Measurements from ENCODE around the gene CDC25A. TPM values are rescaled to one million over a fixed set of nuclear protein-coding genes. Genes with fewer than 3 reads are reported as not detected.

Gene CDC25A
- total RNA-seq, 5 donors from 2014 or later (not counting 1 experiment from before 2014, with no cell fraction given) = 0.28 to 1.1 (median 0.44) TPM

GRCh38 chr3:48129921-48130320, 58.3 kb downstream of the CDC25A start:
- no peak overlapping the region for H3K27ac Mint-ChIP-seq
- WGBS (ENCODE audit: insufficient coverage) = no CpG with 5 or more reads among the region's 2 CpGs
- DNase-seq = no peak
- ChIA-PET POLR2A (no interaction called here), CTCF (interaction anchor here in 1 of 2 donors (0.6 kb wide), 1 partner anchor 20 kb away, joined by 3 read pairs; no protein-coding TSS in a partner anchor)
- H3K36me3 Mint-ChIP-seq = no peaks in the 10 kb centered on the region
- no peak overlapping the region for H3K4me3 Mint-ChIP-seq
- Histone ChIP-seq H3K36me3 (ENCODE audit: control insufficient read depth in 2 of 2, extremely low read depth in 1 of 2, insufficient read depth in 1 of 2, low read length in 1 of 2) (no peaks in the 10 kb centered on the region), H3K27me3 (replicated peaks in 1 of 2; ENCODE audit: control insufficient read depth in 2 of 2, extremely low read depth in 1 of 2, insufficient read depth in 2 of 2, low read length in 1 of 2) (no peaks in the 10 kb centered on the region), H3K27ac (ENCODE audit: low read length) (no peak overlapping the region), H3K4me3 (ENCODE audit: control insufficient read depth in 1 of 2, extremely low read depth in 1 of 2, low read length in 1 of 2) (no peak overlapping the region), H3K9me3 (no peaks in the 10 kb centered on the region), H3K4me1 (ENCODE audit: control insufficient read depth in 1 of 2, extremely low read depth in 1 of 2, insufficient read depth in 2 of 2, low read length in 2 of 2) (no peaks in the 10 kb centered on the region)
- H3K27me3 Mint-ChIP-seq = no peaks in the 10 kb centered on the region
- no peaks in the 10 kb centered on the region for H3K4me1 Mint-ChIP-seq
- ATAC-seq (replicated peaks in 1 of 4) = no peak
- no peaks in the 10 kb centered on the region for H3K9me3 Mint-ChIP-seq

GRCh38 chr3:48128774-48129173, 59.4 kb downstream of the CDC25A start:
- H3K36me3 ChIP-seq (ENCODE audit: control insufficient read depth in 2 of 2, extremely low read depth in 1 of 2, insufficient read depth in 1 of 2, low read length in 1 of 2) = no peaks in the 10 kb centered on the region
- no CpG with 5 or more reads among the region's 1 CpG for WGBS (ENCODE audit: insufficient coverage)
- Mint-ChIP-seq H3K4me3 (no peak overlapping the region), H3K9me3 (no peaks in the 10 kb centered on the region), H3K27ac (no peak overlapping the region), H3K27me3 (no peaks in the 10 kb centered on the region), H3K4me1 (no peaks in the 10 kb centered on the region), H3K36me3 (no peaks in the 10 kb centered on the region)
- H3K4me3 ChIP-seq (ENCODE audit: control insufficient read depth in 1 of 2, extremely low read depth in 1 of 2, low read length in 1 of 2) = no peak overlapping the region
- ATAC-seq (replicated peaks in 1 of 4) (no peak), DNase-seq (no peak)
- ChIA-PET POLR2A (no interaction called here), CTCF (no interaction called here)
- no peaks in the 10 kb centered on the region for H3K4me1 ChIP-seq (ENCODE audit: control insufficient read depth in 1 of 2, extremely low read depth in 1 of 2, insufficient read depth in 2 of 2, low read length in 2 of 2)
- no peaks in the 10 kb centered on the region for H3K9me3 ChIP-seq
- H3K27me3 ChIP-seq (replicated peaks in 1 of 2; ENCODE audit: control insufficient read depth in 2 of 2, extremely low read depth in 1 of 2, insufficient read depth in 2 of 2, low read length in 1 of 2) = no peaks in the 10 kb centered on the region
- H3K27ac ChIP-seq (ENCODE audit: low read length) = no peak overlapping the region

GRCh38 chr3:48125886-48126622, 62.2 kb downstream of the CDC25A start:
- DNase-seq = no peak
- ChIA-PET CTCF (no interaction called here), POLR2A (no interaction called here)
- no peaks in the 10 kb centered on the region for H3K9me3 ChIP-seq
- 94% methylated on average over 5 of the region's 9 CpGs for WGBS (ENCODE audit: insufficient coverage)
- H3K27me3 ChIP-seq (replicated peaks in 1 of 2; ENCODE audit: control insufficient read depth in 2 of 2, extremely low read depth in 1 of 2, insufficient read depth in 2 of 2, low read length in 1 of 2) = no peaks in the 10 kb centered on the region
- no peaks in the 10 kb centered on the region for H3K4me1 ChIP-seq (ENCODE audit: control insufficient read depth in 1 of 2, extremely low read depth in 1 of 2, insufficient read depth in 2 of 2, low read length in 2 of 2)
- Mint-ChIP-seq H3K27ac (no peak overlapping the region), H3K4me1 (no peaks in the 10 kb centered on the region), H3K9me3 (no peaks in the 10 kb centered on the region), H3K4me3 (no peak overlapping the region), H3K36me3 (no peaks in the 10 kb centered on the region), H3K27me3 (no peaks in the 10 kb centered on the region)
- H3K27ac ChIP-seq (ENCODE audit: low read length) = no peak overlapping the region
- no peaks in the 10 kb centered on the region for H3K36me3 ChIP-seq (ENCODE audit: control insufficient read depth in 2 of 2, extremely low read depth in 1 of 2, insufficient read depth in 1 of 2, low read length in 1 of 2)
- ATAC-seq (replicated peaks in 1 of 4) = no peak
- H3K4me3 ChIP-seq (ENCODE audit: control insufficient read depth in 1 of 2, extremely low read depth in 1 of 2, low read length in 1 of 2) = no peak overlapping the region

GRCh38 chr3:48125013-48125705, 63.1 kb downstream of the CDC25A start:
- no peak for DNase-seq
- Mint-ChIP-seq H3K36me3 (no peaks in the 10 kb centered on the region), H3K27ac (no peak overlapping the region), H3K4me3 (no peak overlapping the region), H3K27me3 (no peaks in the 10 kb centered on the region), H3K9me3 (no peaks in the 10 kb centered on the region), H3K4me1 (no peaks in the 10 kb centered on the region)
- Histone ChIP-seq H3K4me3 (ENCODE audit: control insufficient read depth in 1 of 2, extremely low read depth in 1 of 2, low read length in 1 of 2) (no peak overlapping the region), H3K9me3 (no peaks in the 10 kb centered on the region), H3K4me1 (ENCODE audit: control insufficient read depth in 1 of 2, extremely low read depth in 1 of 2, insufficient read depth in 2 of 2, low read length in 2 of 2) (no peaks in the 10 kb centered on the region), H3K36me3 (ENCODE audit: control insufficient read depth in 2 of 2, extremely low read depth in 1 of 2, insufficient read depth in 1 of 2, low read length in 1 of 2) (no peaks in the 10 kb centered on the region), H3K27ac (ENCODE audit: low read length) (no peak overlapping the region), H3K27me3 (replicated peaks in 1 of 2; ENCODE audit: control insufficient read depth in 2 of 2, extremely low read depth in 1 of 2, insufficient read depth in 2 of 2, low read length in 1 of 2) (no peaks in the 10 kb centered on the region)
- WGBS (ENCODE audit: insufficient coverage) = 94% methylated on average over 3 of the region's 8 CpGs
- CTCF ChIA-PET = no interaction called here
- no peak for ATAC-seq (replicated peaks in 1 of 4)
- POLR2A ChIA-PET = no interaction called here

GRCh38 chr3:48123346-48123745, 64.9 kb downstream of the CDC25A start:
- POLR2A ChIA-PET = no interaction called here
- no peaks in the 10 kb centered on the region for H3K27me3 ChIP-seq (replicated peaks in 1 of 2; ENCODE audit: control insufficient read depth in 2 of 2, extremely low read depth in 1 of 2, insufficient read depth in 2 of 2, low read length in 1 of 2)
- no peak for ATAC-seq (replicated peaks in 1 of 4)
- CTCF ChIA-PET = interaction anchor here in 1 of 2 donors (0.7 kb wide), 1 partner anchor 300 kb away, joined by 8 read pairs; no protein-coding TSS in a partner anchor
- no peaks in the 10 kb centered on the region for H3K4me1 Mint-ChIP-seq
- no peaks in the 10 kb centered on the region for H3K4me1 ChIP-seq (ENCODE audit: control insufficient read depth in 1 of 2, extremely low read depth in 1 of 2, insufficient read depth in 2 of 2, low read length in 2 of 2)
- H3K36me3 ChIP-seq (ENCODE audit: control insufficient read depth in 2 of 2, extremely low read depth in 1 of 2, insufficient read depth in 1 of 2, low read length in 1 of 2) = no peaks in the 10 kb centered on the region
- no peaks in the 10 kb centered on the region for H3K9me3 ChIP-seq
- no peaks in the 10 kb centered on the region for H3K36me3 Mint-ChIP-seq
- H3K9me3 Mint-ChIP-seq = no peaks in the 10 kb centered on the region
- H3K27me3 Mint-ChIP-seq = no peaks in the 10 kb centered on the region
- DNase-seq = no peak
- no CpG with 5 or more reads among the region's 6 CpGs for WGBS (ENCODE audit: insufficient coverage)
- H3K27ac ChIP-seq (ENCODE audit: low read length) = no peak overlapping the region
- H3K4me3 ChIP-seq (ENCODE audit: control insufficient read depth in 1 of 2, extremely low read depth in 1 of 2, low read length in 1 of 2) = no peak overlapping the region
- no peak overlapping the region for H3K4me3 Mint-ChIP-seq
- no peak overlapping the region for H3K27ac Mint-ChIP-seq

- Mint-ChIP-seq H3K27ac (no peak overlapping the region), H3K27me3 (no peaks in the 10 kb centered on the region), H3K4me1 (no peaks in the 10 kb centered on the region), H3K36me3 (no peaks in the 10 kb centered on the region), H3K4me3 (no peak overlapping the region), H3K9me3 (no peaks in the 10 kb centered on the region)
- Histone ChIP-seq H3K9me3 (no peaks in the 10 kb centered on the region), H3K36me3 (ENCODE audit: control insufficient read depth in 2 of 2, extremely low read depth in 1 of 2, insufficient read depth in 1 of 2, low read length in 1 of 2) (no peaks in the 10 kb centered on the region), H3K27ac (ENCODE audit: low read length) (no peak overlapping the region), H3K27me3 (replicated peaks in 1 of 2; ENCODE audit: control insufficient read depth in 2 of 2, extremely low read depth in 1 of 2, insufficient read depth in 2 of 2, low read length in 1 of 2) (no peaks in the 10 kb centered on the region), H3K4me1 (ENCODE audit: control insufficient read depth in 1 of 2, extremely low read depth in 1 of 2, insufficient read depth in 2 of 2, low read length in 2 of 2) (no peaks in the 10 kb centered on the region), H3K4me3 (ENCODE audit: control insufficient read depth in 1 of 2, extremely low read depth in 1 of 2, low read length in 1 of 2) (no peak overlapping the region)
- ChIA-PET CTCF (no interaction called here), POLR2A (no interaction called here)
- DNase-seq (no peak), ATAC-seq (replicated peaks in 1 of 4) (no peak)
- no CpG with 5 or more reads among the region's 5 CpGs for WGBS (ENCODE audit: insufficient coverage)
Observed at GRCh38 chr3:48122504-48122903, 65.7 kb downstream of the CDC25A start.

Measured in T-cell (primary cell).